ENCODE data around the gene EXOC3L4. TPM values are rescaled to one million over a fixed set of nuclear protein-coding genes. Genes with fewer than 3 reads are reported as not detected.

Gene EXOC3L4
- polyA plus RNA-seq, 2 of the 4 experiments (the other 2 are of a cell fraction) = 1.5 to 4.3 TPM

DNA sequence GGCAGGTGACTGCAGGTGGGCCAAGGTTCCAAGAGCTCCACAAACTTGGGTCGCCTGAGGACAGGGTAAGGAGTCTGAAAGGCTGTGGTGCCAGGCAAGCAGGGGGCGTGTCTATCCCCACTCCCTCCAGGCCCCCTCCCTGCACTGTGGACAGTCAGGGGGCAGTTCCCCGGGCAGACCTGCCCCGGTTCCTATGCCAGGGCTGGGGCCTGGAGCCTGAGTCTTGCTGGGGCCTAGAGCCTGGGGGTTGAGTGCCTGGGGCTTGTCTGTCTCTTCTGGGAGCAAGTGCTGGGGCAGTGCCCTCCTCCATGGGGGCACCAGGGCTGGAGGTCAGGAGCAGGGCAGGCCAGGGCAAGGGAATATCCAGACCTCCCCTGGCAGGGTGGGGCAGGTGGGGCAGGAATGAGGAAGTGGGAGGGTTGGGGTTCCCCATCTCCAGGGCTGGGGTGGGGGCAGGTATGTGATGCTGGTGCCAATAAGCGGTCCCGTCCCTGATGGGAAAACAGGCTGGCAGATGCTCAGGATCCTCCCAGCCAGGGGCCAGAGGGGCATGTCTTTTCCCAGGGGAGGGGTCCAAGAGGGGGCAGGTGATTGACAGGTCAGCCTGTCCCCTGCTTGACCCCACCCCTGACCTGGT, 16.8 kb downstream of the EXOC3L4 start (continued):
- TF ChIP-seq, protein P1, sequence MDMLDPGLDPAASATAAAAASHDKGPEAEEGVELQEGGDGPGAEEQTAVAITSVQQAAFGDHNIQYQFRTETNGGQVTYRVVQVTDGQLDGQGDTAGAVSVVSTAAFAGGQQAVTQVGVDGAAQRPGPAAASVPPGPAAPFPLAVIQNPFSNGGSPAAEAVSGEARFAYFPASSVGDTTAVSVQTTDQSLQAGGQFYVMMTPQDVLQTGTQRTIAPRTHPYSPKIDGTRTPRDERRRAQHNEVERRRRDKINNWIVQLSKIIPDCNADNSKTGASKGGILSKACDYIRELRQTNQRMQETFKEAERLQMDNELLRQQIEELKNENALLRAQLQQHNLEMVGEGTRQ (IDR thresholded peaks at IDR 0.05) = no peak
- TF ChIP-seq HOXB13 (CRISPR knock-in tag; IDR thresholded peaks at IDR 0.05; ENCODE audit: low read depth) (no peak), NR3C1 (IDR thresholded peaks at IDR 0.05) (no peak), HOXB5 (CRISPR knock-in tag; IDR thresholded peaks at IDR 0.05) (no peak), RARB (CRISPR knock-in tag; IDR thresholded peaks at IDR 0.05) (no peak), HDAC2 (IDR thresholded peaks at IDR 0.05) (no peak), CBX8 (IDR thresholded peaks at IDR 0.05) (no peak), KDM5A (IDR thresholded peaks at IDR 0.05) (no peak), SREBF2 (IDR thresholded peaks at IDR 0.05) (no peak), BHLHE40 (IDR thresholded peaks at IDR 0.05; ENCODE audit: low read depth, low read length) (no peak), ZSCAN20 (CRISPR knock-in tag; IDR thresholded peaks at IDR 0.05) (no peak), ZC3H11A (IDR thresholded peaks at IDR 0.05) (no peak), FOSB (CRISPR knock-in tag; IDR thresholded peaks at IDR 0.05) (no peak), RCOR1 (IDR thresholded peaks at IDR 0.05; ENCODE audit: low read depth, low read length) (no peak), PHF8 (IDR thresholded peaks at IDR 0.05; ENCODE audit: borderline replicate concordance, low read depth) (no peak), GATA3 (IDR thresholded peaks at IDR 0.05; ENCODE audit: borderline replicate concordance) (peak; percentile 83), CHD4 (IDR thresholded peaks at IDR 0.05; ENCODE audit: borderline replicate concordance) (no peak), CBX2 (IDR thresholded peaks at IDR 0.05; ENCODE audit: borderline replicate concordance, low read depth) (no peak), CHD2 (IDR thresholded peaks at IDR 0.05; ENCODE audit: low read length, partially characterized antibody) (no peak), RNF2 (IDR thresholded peaks at IDR 0.05; ENCODE audit: borderline replicate concordance, low read depth) (no peak), FOXS1 (CRISPR knock-in tag; IDR thresholded peaks at IDR 0.05) (no peak), MYC (IDR thresholded peaks at IDR 0.05; ENCODE audit: borderline replicate concordance, low read length) (no peak), JUNB (IDR thresholded peaks at IDR 0.05) (no peak), JUN (IDR thresholded peaks at IDR 0.05) (peak in 1 of 2 experiments; percentile 69; a peak in 4 of 5 replicates), HOXA7 (CRISPR knock-in tag; IDR thresholded peaks at IDR 0.05) (no peak), ESRRA (IDR thresholded peaks at IDR 0.05; ENCODE audit: borderline replicate concordance, low read length) (no peak), MAZ (IDR thresholded peaks at IDR 0.05; ENCODE audit: borderline replicate concordance, low read depth, low read length) (no peak), ZFP36 (IDR thresholded peaks at IDR 0.05; ENCODE audit: borderline replicate concordance, partially characterized antibody) (no peak)
- TF ChIP-seq, protein P2, sequence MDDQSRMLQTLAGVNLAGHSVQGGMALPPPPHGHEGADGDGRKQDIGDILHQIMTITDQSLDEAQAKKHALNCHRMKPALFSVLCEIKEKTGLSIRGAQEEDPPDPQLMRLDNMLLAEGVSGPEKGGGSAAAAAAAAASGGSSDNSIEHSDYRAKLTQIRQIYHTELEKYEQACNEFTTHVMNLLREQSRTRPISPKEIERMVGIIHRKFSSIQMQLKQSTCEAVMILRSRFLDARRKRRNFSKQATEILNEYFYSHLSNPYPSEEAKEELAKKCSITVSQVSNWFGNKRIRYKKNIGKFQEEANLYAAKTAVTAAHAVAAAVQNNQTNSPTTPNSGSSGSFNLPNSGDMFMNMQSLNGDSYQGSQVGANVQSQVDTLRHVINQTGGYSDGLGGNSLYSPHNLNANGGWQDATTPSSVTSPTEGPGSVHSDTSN (IDR thresholded peaks at IDR 0.05) = peak; percentile 74
- TF ChIP-seq, protein P3, sequence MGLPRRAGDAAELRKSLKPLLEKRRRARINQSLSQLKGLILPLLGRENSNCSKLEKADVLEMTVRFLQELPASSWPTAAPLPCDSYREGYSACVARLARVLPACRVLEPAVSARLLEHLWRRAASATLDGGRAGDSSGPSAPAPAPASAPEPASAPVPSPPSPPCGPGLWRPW (IDR thresholded peaks at IDR 0.05) = no peak
- TF ChIP-seq, protein P4, sequence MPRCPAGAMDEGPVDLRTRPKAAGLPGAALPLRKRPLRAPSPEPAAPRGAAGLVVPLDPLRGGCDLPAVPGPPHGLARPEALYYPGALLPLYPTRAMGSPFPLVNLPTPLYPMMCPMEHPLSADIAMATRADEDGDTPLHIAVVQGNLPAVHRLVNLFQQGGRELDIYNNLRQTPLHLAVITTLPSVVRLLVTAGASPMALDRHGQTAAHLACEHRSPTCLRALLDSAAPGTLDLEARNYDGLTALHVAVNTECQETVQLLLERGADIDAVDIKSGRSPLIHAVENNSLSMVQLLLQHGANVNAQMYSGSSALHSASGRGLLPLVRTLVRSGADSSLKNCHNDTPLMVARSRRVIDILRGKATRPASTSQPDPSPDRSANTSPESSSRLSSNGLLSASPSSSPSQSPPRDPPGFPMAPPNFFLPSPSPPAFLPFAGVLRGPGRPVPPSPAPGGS (IDR thresholded peaks at IDR 0.05) = no peak
- TF ChIP-seq, protein P5, sequence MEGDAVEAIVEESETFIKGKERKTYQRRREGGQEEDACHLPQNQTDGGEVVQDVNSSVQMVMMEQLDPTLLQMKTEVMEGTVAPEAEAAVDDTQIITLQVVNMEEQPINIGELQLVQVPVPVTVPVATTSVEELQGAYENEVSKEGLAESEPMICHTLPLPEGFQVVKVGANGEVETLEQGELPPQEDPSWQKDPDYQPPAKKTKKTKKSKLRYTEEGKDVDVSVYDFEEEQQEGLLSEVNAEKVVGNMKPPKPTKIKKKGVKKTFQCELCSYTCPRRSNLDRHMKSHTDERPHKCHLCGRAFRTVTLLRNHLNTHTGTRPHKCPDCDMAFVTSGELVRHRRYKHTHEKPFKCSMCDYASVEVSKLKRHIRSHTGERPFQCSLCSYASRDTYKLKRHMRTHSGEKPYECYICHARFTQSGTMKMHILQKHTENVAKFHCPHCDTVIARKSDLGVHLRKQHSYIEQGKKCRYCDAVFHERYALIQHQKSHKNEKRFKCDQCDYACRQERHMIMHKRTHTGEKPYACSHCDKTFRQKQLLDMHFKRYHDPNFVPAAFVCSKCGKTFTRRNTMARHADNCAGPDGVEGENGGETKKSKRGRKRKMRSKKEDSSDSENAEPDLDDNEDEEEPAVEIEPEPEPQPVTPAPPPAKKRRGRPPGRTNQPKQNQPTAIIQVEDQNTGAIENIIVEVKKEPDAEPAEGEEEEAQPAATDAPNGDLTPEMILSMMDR (IDR thresholded peaks at IDR 0.05) = no peak
- TF ChIP-seq, protein P6, sequence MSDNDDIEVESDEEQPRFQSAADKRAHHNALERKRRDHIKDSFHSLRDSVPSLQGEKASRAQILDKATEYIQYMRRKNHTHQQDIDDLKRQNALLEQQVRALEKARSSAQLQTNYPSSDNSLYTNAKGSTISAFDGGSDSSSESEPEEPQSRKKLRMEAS (IDR thresholded peaks at IDR 0.05) = peak; percentile 34; the same call in 1 of the 2 replicates
- TF ChIP-seq, protein P7, sequence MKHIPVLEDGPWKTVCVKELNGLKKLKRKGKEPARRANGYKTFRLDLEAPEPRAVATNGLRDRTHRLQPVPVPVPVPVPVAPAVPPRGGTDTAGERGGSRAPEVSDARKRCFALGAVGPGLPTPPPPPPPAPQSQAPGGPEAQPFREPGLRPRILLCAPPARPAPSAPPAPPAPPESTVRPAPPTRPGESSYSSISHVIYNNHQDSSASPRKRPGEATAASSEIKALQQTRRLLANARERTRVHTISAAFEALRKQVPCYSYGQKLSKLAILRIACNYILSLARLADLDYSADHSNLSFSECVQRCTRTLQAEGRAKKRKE (CRISPR knock-in tag; IDR thresholded peaks at IDR 0.05; ENCODE audit: low read depth) = no peak
- TF ChIP-seq, protein P8, sequence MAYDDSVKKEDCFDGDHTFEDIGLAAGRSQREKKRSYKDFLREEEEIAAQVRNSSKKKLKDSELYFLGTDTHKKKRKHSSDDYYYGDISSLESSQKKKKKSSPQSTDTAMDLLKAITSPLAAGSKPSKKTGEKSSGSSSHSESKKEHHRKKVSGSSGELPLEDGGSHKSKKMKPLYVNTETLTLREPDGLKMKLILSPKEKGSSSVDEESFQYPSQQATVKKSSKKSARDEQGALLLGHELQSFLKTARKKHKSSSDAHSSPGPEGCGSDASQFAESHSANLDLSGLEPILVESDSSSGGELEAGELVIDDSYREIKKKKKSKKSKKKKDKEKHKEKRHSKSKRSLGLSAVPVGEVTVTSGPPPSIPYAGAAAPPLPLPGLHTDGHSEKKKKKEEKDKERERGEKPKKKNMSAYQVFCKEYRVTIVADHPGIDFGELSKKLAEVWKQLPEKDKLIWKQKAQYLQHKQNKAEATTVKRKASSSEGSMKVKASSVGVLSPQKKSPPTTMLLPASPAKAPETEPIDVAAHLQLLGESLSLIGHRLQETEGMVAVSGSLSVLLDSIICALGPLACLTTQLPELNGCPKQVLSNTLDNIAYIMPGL (CRISPR knock-in tag; IDR thresholded peaks at IDR 0.05; ENCODE audit: borderline replicate concordance) = no peak
